SU-DHL-6 (cell line): ENCODE measurements around the gene ABCC2.

Source experiments
- CTCF ChIP-seq: fragments of 200-600 bp; sonication (generic); IDR thresholded peaks from one replicate; pipeline ENCODE4 v1.5.1; 2017; ENCODE audit warnings: antibody characterized with exemption, mild to moderate bottlenecking, low read length, moderate library complexity; ENCODE audit not compliant: insufficient read depth, poor library complexity, severe bottlenecking
- EZH2phosphoT487 ChIP-seq: fragments of 200-600 bp; sonication (generic), shearing (Covaris generic); conservative IDR thresholded peaks from 2 replicates; pipeline ENCODE4 v1.6.1; 2018; ENCODE audit warnings: mild to moderate bottlenecking, antibody characterized with exemption, low read length, moderate library complexity, mixed read lengths

- TF ChIP-seq CTCF, result no peak
- TF ChIP-seq EZH2phosphoT487, result no peak
Observed at GRCh38 chr10:99808270-99808669, 25.8 kb downstream of the ABCC2 start.
